Activated CD4-positive, alpha-beta T cell treated with anti-CD3 and anti-CD28 coated beads, Interleukin-2, amount 10 ng/mL, durations not matched to agents 7 days and 5 days (primary cell): ENCODE results near the gene RPEL1. TPM values are rescaled to one million over a fixed set of nuclear protein-coding genes. Genes with fewer than 3 reads are reported as not detected.

Experiments used
- CTCF ChIA-PET: fragments of 350-600 bp; sonication (Branson Sonifier 250); formaldehyde crosslinking; loops from one replicate; lab custom pipeline; 2021; ENCODE audit warnings: antibody characterized with exemption; lab: Charles Lee
- POLR2A ChIA-PET: fragments of 350-600 bp; sonication (Branson Sonifier 250); formaldehyde crosslinking; loops from one replicate; lab custom pipeline; 2021; ENCODE audit warnings: antibody characterized with exemption; lab: Charles Lee
- DNase-seq: peaks from one replicate; pipeline ENCODE4 v3.0.0-alpha.2; 2020
- H3K27ac Mint-ChIP-seq: one replicate; pipeline ENCODE4 v1.8.0; 2021; ENCODE audit warnings: mild to moderate bottlenecking, moderate library complexity, mixed read lengths
- H3K27me3 Mint-ChIP-seq: one replicate; pipeline ENCODE4 v1.8.0; 2021; ENCODE audit warnings: mixed read lengths
- H3K36me3 Mint-ChIP-seq: one replicate; pipeline ENCODE4 v1.8.0; 2021; ENCODE audit warnings: low read depth, mixed read lengths
- H3K4me1 Mint-ChIP-seq: one replicate; pipeline ENCODE4 v1.8.0; 2021; ENCODE audit warnings: mixed read lengths
- H3K4me3 Mint-ChIP-seq: one replicate; pipeline ENCODE4 v1.8.0; 2021; ENCODE audit warnings: mild to moderate bottlenecking, moderate library complexity, mixed read lengths
- H3K9me3 Mint-ChIP-seq: one replicate; pipeline ENCODE4 v1.8.0; 2021; ENCODE audit warnings: mixed read lengths
- total RNA-seq, 2 experiments: library from RNA; stranded (reverse); gene quantifications; one replicate each; pipeline ENCODE4 v1.2.3, GENCODE V29; 2021

The RPEL1 gene
- total RNA-seq, 2 experiments from 2014 or later: not detected

DNA sequence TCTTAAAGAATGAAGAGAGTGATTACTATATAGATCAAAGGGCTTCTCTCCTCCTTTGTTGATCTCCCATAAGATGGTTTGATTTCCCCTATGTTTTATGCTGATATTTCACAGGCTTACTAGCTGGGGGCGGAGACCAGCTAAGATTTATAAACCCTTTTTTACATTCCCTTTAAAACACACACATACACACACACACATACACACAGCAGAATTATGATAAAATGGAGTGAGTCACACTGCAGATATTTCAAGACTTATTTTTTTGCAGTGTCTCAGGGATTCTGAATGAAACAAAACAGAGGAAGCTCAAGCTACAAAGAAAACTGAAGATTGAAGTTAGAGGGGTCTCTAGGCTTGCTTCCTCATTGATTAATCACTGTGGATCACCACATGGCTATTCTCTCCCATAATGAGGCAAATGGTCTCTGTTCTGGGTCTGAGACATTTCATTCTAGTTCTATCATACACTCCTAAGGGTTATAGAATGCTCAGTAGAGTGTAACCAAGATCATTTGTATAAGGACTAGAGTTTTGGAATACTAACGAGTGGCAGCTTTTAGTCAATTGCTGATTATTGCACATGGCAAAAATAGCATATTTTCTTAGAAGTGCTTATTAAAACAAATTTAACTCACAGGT is 49.8 kb downstream of the RPEL1 start:
- Mint-ChIP-seq H3K27me3 (peaks cover 4% of the 10 kb centered on the region), H3K9me3 (no peaks in the 10 kb centered on the region), H3K27ac (no peak overlapping the region), H3K4me3 (no peak overlapping the region), H3K36me3 (no peaks in the 10 kb centered on the region), H3K4me1 (peaks cover 6% of the 10 kb centered on the region)
- CTCF ChIA-PET: no interaction called here
- POLR2A ChIA-PET: no interaction called here
- DNase-seq: no peak

Other genes starting within 250 kb of the RPEL1 start
- gene NT5C2, start 52.6 kb upstream of the RPEL1 start, total RNA-seq: 10 to 100 TPM; 66.1 to 80.2 TPM
- under 1 TPM in 1 of 2 experiments, not detected in 1; 0.10 TPM for gene INA, start 31.3 kb downstream of the RPEL1 start, total RNA-seq
- gene PCGF6, start 105.3 kb downstream of the RPEL1 start, total RNA-seq: 10 to 100 TPM; 12.2 to 13.0 TPM
- gene TAF5, start 122.1 kb downstream of the RPEL1 start, total RNA-seq: 10 to 100 TPM; 13.2 to 15.1 TPM
- 100 to 1,000 TPM; 260 to 276 TPM for gene ATP5MK, start 150.6 kb downstream of the RPEL1 start, total RNA-seq
- gene PDCD11, start 150.7 kb downstream of the RPEL1 start, total RNA-seq: 10 to 100 TPM; 43.4 to 51.8 TPM
- gene CALHM2, start 206.5 kb downstream of the RPEL1 start, total RNA-seq: 100 to 1,000 TPM in 1 of 2 experiments, 10 to 100 TPM in 1; 89.6 to 109 TPM
- gene CALHM1, start 213.0 kb downstream of the RPEL1 start, total RNA-seq: under 1 TPM; 0.12 to 0.21 TPM
- under 1 TPM in 1 of 2 experiments, not detected in 1; 0.17 TPM for gene CALHM3, start 233.4 kb downstream of the RPEL1 start, total RNA-seq
- 1 to 10 TPM; 1.1 to 1.6 TPM for gene NEURL1, start 247.8 kb downstream of the RPEL1 start, total RNA-seq